GM18520 (cell line): ENCODE results near the gene MAML3.

ENCODE experiments used
- ATAC-seq: cut with Tn5 transposase; IDR thresholded peaks from one replicate; pipeline ENCODE4 v1.9.1; 2021; ENCODE audit not compliant: unreplicated experiment

Gene MAML3

GRCh38 chr4:140080883-140081282, 73.1 kb downstream of the MAML3 start:
- ATAC-seq, result no peak

DNA sequence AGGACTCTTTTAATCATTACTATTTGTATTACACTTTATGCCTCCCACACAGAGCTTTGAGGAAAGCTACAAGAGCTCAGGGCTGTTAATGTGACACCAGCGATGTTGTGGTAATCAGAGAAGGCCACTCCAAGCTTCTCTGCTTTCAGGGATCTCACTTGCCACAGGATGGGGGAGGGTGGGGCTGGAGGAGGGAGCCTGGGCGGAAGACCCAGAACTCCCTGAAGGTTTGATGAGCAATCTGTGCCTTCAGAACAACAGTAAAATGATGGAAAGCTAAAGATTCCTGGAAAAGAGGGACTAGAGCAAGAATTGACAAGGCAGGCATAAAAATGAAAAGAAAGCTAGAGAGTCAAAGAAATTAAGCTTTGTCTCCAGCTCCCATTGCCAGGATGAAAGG, 75.6 kb downstream of the MAML3 start:
- ATAC-seq, result no peak

GRCh38 chr4:140076307-140076706, 77.7 kb downstream of the MAML3 start:
- no peak for ATAC-seq

- peak; percentile 92 for ATAC-seq
Observed at GRCh38 chr4:140071806-140072205, 82.2 kb downstream of the MAML3 start.

DNA sequence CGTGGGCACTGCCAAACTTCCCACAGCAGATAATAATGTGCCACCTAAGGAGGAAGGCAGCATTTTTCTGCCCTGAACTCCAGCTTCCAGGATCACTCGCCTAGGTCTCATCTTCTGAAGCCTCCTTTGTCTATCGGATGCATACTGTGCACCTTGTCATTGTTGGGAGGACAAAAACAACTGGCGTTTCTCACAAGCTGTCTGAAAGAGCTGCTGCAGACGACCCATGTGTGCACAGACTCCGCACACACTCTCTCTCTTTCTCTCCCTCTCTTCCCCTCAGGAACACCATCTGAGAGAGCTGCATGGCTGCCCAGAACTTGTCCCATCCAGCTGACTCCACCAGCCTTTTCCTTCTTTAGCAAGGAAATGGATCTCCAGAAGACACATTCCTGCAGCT, 83.0 kb downstream of the MAML3 start:
- ATAC-seq, result no peak

DNA sequence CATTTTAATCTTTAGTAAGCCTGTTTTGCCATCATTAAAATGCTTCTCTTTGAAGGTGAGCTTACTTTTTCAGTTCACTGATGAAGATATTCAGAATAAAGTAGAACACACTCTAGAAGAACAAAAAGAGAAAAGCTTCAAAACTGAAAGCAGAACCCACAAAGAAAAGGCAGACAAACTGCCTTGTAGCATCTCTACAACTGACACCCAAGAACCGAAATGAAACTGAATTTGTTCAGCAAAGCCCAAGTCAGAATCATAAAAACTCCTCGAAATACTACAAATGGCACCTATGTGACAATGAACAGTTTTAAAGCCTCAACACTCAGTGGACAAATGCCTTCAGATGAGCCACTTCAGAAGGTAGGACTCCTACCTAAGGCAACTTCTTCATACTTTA, 83.6 kb downstream of the MAML3 start:
- no peak for ATAC-seq

DNA sequence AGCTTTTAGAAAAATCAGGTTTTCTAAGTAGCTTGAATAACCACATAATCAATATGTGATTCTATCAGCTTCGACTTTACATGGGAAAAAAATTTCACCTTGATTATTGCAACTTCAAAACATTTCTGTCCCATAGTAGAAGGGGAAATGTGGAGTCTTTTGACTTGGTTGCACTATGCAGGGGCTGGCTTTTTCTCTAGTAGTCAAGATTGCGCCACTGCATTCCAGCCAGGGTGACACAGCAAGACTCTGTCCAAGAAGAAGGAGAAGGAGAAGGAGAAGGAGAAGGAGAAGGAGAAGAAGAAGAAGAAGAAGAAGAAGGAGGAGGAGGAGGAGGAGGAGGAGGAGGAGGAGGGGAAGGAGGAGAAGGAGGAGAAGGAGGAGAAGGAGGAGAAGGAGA, 84.9 kb downstream of the MAML3 start:
- no peak for ATAC-seq

DNA sequence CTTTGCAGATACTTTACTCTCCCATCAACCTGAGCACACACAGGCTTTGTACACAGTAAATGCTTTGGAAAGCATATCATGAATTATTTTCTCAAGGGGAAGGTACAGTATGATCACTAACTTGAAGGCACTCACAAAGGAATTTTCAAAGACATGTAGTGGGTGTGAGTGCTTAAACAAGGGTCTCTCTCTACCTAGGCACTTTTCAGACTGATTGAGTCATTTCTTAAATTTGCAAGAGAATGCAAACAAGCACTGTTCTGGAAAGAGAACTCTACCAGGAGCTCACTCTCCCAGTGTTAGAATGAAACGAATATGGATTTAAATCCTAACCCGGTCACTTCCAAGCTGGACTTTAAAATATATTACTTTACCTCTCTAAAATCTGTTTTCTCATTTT, 85.7 kb downstream of the MAML3 start:
- no peak for ATAC-seq

DNA sequence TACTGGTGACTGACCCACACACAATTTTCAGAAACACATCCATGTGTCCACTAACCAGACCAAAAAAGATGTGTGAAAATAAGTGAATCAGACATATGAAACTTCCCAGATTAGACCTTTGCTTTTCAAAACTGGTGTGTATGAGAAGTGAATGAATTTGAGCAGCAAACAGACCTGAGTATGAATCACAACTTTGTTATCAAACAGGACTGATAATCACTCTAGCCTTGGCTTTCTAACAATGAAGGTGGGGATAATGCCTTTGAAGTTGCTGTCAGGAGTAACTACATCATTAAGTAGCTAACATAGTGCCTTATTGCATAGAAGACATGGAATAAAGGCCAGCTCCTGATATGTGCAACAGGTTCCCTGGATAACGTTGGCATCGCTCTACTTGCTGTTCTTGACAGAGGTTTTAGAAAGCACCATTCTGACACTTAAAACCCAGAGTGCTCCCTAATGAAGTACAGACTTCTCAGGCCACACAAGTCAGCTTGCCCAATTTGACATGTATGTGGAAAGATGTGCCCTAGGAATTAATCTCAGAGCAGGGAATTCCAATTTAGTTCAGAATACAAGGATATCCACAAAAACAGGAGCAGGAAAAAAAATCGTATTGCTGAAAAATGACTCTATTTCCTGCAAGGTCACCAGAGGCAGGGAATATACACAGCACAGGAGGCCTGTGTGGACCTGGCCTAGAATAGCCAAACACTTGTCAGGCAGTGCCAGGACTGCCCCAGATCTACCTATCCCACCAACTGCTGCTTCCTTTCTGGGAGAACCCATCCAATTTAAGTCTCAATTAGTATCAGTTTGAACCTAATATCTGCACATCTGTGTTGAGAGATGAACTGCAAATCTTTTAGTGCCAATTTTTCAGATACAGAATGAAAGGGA, 87.7 kb downstream of the MAML3 start:
- no peak for ATAC-seq

DNA sequence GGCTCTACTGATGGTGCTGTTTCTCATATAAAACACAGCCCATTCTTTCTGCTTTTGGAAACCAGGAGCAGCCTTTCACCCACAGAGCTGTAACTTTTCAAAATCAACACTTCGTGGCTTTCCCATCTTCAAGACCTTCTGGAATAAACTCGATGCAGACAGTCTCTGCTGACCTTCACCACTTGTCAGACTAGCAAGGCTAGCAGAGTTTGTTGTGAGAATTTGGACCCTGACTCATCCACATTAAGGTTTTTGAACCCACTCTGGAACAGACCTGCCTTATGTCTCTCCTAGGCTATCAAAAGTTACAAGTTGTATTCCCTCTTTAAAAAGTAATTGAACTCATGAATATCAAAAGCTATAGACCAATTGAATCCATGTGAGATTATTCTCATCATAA, 88.6 kb downstream of the MAML3 start:
- ATAC-seq, result no peak

DNA sequence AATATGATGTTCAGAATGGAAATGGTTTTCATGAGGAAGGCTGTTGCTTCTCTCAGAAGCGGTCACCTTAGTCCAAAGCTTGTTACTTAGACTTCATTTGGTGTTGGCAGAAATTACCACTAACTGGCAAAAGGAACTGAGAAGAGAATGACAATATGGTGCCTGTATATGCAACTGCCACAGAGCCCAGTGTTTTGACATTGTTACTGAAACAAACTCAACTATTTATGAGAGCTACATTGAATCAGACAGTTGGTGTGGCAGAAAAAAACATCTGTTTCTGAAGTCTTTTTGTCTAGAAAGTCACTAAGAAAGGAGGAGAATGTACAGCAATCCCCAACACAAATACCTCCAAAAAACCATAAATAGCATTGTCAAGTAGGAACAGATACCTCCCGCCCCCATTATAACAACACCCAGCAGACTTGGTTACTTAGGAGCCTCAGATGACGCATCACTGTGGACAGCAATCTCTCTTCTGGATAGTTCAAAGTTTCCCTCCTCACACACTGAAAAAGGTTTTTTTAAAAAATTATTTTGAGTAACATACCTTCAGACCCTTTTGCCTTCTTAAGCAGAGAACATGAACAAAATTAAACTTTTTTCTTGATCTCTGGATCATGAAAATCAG, 92.2 kb downstream of the MAML3 start:
- no peak for ATAC-seq

DNA sequence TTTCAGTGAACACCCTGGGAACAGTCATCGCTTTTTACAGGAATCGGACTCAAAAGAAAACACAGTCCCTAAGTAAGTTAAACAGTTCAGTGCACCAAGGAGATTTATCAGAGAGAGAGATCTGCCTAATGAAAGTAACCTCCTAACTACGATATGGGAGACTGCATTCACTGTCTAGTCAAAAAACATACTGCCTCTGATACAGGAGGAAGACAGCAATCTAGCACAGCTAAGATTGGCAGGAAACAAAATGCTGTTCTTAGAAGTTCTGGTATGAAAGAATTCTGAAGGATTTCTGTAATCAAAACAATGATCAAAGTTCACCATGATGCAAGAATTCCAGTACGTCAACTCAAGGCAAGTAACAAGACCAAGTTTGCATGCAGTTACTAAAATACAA, 92.8 kb downstream of the MAML3 start:
- ATAC-seq, result no peak

DNA sequence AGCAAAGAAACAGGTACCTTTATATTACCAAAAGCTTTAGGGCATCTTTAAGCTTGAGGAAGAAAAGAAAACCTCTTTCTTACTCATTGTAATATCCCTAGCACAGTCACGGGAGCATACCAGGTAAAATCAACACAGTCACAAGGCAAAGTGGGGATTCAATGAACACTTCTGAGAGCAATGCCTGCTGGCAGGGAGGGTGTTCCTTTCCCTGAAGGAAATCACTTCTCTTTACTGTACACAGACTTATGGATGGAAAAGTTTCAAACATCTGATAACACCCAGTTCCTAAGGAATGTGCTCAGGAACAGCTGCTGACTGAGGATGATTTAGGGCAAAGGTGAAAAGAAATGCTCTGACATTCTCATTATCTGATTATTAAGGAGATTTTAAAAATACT, 94.8 kb downstream of the MAML3 start:
- no peak for ATAC-seq

GRCh38 chr4:140057701-140058100, 96.3 kb downstream of the MAML3 start:
- no peak for ATAC-seq

GRCh38 chr4:140056015-140056414, 98.0 kb downstream of the MAML3 start:
- ATAC-seq, result no peak

GRCh38 chr4:140054861-140055260, 99.1 kb downstream of the MAML3 start:
- no peak for ATAC-seq

GRCh38 chr4:140053185-140053584, 100.8 kb downstream of the MAML3 start:
- no peak for ATAC-seq

DNA sequence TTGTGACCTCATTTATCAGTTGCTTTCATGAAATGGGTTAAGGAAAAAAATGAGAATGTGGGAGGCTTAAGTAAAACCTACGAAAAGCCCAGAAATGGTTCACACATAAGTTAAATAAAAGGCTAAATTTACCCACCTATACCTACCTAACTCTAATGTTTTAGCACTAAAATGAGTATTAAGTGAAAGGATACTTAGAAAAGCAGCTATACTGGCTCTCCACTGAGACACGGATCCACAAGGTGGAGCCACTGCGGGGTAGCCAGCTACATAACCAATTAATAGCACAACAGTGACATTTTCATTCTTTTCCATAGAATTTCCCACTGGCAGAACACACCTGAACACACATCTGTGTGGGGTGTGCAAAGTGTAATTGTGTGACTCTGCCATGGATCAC, 101.9 kb downstream of the MAML3 start:
- no peak for ATAC-seq

GRCh38 chr4:140049849-140050637, 103.9 kb downstream of the MAML3 start:
- no peak for ATAC-seq

GRCh38 chr4:140049024-140049848, 104.7 kb downstream of the MAML3 start:
- no peak for ATAC-seq

DNA sequence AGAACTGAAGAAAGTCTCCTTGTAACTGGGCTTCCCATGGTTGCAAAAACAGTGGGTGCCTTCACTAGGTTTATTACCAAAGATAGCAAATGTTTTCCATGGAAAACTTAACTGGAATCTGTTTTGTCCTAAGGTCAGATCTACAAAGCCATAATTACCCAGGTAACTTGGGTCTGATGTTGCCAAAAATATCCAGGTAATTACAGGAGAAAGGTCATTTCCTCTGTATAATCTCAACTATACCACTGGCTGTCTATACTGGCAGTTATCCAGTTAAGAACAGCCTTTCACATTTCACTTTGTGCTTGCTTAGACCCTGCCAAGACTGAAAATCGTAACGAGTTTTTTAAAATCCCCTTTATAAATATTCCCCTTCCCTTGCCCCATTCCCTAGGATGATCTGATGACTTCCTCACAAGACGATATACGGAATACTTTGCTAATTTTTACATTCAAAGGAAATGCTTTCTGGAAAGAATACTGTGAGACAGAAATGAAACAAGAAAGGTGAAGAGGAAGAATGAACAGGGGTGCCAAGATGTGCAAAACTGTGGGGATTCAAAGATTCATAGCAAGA, 105.5 kb downstream of the MAML3 start:
- no peak for ATAC-seq
